GM18526 (cell line): Measurements from ENCODE around the gene PHF10.

Experiments
- POLR2A ChIP-seq: IDR thresholded peaks from 3 replicates; pipeline ENCODE4 v1.6.1; 2011; ENCODE audit not compliant: insufficient read length; ENCODE audit errors: extremely low read depth

PHF10 gene

DNA sequence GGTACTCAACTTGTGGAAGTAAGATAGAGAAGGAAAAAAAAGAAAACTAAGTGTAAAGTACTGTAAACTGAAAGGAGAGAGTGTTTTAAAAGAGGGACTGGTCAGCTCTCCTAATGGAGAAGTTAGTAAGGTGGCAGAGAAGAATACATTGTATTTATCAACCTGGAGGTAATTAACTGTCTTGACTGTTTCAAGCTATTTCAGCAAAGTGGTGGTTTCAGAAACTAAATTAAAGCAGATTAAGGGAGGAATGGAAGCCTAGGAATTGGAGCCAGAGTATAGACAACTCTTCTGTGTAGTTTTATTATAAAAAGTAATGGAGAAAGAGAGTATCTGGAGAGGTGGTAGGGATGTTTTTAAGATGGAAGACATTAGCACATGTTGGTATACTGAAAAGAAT, 2.7 kb upstream of the PHF10 start:
- no peak for TF ChIP-seq POLR2A

DNA sequence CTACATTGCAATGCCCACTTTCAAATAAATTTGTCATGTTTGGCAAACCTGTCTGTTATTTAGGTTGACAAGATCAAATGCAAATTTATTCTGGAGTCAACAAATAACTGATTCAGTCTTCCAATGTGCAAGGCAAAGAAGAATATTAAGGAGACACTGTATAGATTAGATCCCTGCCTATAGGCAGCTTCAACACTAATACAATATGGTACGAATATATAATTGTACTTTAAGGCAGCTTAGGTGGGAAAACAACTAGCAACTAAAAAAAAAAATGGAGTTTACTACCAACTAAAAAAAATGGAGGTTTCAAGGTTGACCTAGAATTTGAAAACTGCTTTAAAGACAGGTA, 1.7 kb upstream of the PHF10 start:
- TF ChIP-seq POLR2A = no peak

DNA sequence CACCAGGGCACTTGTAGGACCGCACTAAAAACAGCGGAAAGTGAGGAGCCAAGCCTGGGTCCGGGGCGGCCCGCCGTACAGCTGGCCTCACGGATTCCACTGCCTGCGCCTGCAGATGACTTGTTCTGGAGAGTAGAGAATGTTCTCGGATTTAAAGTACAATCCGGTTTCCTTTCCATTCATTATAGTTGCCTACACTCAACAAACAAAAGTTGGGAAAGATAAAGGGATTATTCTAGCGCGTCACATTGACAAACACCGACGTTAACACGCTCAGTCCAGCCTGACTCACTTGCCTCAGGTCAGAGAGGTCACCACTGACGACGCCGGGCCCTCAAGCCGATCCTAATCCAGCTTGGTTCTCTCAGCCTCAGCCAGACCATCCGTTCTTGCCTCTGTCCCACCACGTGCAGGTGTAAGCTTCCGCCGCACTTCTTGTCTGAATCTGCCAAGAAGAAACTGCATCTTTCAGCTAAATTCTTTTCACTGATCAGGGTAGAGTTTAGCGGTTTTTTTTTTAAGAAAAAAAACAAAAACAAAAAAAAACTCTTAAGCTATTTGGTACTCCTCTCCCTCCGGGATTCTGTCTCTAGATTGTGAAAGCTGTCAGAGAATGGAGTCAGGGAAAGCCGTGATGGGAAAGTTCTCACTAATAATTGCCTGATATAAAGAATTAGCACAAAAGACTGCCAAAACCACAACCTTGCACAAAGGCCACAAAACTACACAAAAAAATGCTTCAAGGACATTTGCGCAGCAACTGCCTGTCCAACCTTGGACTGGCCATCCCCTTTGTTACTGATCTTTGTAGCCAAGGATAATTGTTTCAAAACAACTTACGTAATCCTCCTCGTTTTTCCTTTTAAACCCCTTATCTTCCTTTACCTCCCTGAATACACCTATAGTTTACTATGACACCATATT, 1.1 kb upstream of the PHF10 start:
- TF ChIP-seq POLR2A = no peak

DNA sequence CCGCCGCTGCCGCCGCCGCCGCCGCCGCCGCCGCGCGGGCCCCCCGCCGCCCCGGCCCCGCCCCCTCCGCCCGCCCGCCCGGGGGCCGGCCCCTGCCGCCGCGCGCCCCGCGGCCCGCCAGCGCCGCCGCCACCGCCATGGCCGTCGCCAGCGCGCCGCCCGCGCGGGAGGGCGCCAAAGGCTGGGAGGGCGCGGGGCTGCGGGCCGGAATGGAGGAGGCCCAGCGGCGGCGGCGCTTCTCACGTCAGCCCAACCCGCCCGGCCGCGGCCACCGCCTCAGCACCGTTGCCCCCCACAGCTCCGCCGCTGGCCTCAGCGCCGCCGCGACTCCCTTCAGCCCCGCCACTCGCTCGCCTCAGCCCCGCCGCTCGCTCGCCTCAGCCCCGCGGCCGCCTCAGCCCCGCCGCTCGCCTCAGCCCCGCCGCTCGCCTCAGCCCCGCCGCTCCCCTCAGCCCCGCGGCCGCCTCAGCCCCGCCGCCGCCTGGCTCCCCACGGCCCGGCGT, 258 bp downstream of the PHF10 start:
- peak; percentile 16 for TF ChIP-seq POLR2A

DNA sequence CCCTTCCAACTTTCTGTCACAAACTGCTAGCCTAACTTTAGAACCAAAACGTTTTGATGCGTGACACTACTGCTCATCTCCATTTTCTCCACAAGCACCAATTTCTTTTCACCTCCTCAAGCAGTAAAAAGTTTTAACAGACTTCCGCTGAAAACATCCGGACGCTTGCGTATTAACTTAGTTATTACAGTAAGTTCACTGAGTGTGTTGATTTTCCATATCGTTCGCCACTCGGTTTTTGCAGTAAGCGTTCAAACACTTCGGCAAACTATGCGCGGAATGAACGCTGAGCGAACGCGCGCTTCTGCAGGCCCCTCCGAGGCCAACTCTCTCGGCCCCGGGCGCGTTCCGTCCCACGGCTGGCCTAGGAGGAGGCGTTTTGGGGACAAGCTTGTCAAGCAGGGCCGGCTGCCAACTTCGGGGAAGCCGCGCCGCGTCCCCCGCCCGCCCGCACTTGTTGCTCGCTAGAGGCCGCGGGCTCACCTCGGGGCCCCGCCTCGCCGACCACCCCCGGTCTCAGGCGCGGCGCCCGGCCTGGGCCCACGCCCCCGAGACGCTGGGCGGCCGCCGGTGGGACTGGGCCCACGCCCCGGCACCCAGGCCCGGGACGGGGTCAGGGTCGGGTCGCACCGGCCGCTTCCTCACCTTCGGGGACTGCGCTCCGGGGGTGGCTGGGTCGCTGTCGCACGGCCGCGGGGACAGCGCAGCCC, 945 bp downstream of the PHF10 start:
- TF ChIP-seq POLR2A = no peak

DNA sequence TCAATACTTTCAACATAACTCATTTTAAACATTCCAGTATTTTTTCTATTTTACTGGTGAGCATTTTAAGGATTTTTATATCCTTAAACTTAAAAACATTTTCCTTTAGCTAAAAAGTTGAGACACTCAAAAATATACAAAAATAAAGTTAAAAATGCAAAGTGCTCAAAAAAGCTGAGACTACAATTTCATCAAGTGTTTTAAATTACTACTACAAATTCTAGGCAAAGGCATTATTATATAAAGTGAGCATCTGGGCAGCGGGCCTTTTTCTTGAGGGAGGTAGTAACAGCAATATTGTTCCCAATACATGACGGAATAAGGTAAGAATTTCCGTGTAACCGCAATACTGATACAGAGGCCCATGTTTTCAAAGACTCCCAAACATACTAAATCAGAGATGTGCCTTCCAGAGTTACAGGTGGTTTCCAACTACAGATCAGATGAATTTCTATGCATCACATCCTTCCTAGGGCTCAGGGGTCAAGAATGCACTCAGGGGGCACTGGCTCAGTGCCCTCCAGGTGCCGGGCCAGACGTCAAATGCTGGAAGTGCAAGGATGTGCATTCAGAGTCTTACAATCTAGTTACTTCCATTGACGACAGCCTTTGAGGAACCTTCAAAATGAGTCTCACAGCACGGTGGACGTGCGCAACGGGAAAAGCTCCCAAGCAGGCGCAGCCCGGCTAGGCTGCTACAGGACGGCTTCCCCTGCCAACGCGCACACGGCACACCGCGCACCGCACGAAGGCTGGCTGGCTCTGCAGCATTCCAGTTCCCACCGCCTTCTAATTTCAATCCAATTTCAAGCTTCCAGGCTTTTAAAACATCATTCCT, 1.7 kb downstream of the PHF10 start:
- no peak for TF ChIP-seq POLR2A

DNA sequence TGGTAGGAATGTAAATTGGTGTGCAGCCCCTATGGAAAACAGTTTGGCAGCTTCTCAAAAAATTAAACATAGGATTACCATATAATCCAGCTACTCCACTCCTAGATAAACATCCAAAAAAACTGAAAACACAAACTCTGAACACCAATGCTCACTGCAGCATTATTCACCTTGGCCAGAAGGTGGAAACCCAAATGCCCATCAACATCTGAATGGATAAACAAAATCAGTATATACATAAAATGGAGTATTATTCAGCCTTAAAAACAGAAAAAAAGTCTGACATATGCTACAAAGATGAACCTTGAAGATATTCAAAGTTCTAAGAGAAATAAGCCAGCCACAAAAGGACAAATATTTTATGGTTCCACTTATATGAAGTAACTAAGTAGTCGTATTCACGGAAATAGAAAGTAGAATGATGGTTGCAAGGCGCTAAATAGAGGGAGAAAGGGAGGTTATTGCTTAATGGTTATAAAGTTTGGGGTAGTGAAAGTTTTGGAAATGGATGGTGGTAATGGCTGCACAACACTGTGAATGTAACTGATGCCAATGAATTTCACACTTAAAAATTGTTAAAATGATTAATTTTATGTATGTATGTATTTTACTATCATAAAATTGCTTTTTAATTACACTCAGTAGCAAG, 4.0 kb downstream of the PHF10 start:
- TF ChIP-seq POLR2A = no peak

DNA sequence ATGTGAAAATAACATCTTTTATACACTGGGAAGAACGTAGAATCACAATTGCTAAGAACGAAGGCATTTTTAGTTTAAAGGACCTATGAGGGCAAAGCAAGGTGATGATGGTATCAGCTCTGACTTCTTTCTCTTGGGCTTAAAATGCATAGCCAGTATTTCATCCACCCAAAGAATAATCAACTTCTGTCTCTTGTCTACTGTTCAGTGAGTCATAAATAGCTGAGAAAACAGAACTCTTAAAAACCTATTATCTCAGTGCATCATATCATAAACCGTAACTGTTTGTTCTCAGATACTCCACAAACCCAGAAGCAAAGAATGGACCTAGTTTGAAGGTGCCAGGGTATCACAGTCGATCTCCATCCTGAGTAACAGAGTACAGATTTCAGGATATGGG, 5.2 kb downstream of the PHF10 start:
- TF ChIP-seq POLR2A = no peak

DNA sequence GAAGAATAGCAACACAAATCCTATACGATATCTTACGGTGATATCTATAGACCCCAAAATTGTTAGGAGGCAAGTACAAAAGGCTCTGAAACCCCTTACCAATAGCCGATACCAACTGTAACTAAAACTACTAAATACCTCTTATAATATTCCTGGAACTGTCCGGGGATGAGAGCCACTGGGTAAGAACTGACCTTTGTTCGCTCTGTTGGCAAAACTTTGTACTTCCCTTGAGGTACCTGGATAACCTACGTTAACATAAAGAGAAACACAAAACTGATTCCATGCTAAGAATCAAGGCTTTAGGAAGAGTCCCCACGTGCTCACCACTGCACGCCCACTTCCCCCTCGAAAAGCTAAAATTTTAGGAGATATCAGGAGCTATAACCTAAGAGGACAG, 9.7 kb downstream of the PHF10 start:
- no peak for TF ChIP-seq POLR2A

DNA sequence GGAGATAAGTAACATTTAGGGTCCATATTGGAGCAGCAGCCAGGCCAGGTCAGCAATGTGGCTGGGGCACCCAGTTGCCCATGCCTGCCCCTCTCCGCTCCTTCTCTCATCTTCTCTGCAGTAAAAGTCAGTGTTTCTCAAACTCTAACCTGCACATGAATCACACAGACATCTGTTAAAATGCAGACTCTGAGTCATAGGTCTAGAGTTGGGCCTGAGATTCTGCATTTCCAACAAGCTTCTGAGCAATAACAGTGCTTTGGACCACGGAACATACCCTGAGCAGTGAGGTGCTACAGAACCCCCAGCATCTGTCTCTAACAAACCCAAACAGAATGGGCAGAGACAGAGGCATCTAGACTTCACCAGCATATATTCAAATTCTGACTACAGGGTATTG, 10.1 kb downstream of the PHF10 start:
- no peak for TF ChIP-seq POLR2A

DNA sequence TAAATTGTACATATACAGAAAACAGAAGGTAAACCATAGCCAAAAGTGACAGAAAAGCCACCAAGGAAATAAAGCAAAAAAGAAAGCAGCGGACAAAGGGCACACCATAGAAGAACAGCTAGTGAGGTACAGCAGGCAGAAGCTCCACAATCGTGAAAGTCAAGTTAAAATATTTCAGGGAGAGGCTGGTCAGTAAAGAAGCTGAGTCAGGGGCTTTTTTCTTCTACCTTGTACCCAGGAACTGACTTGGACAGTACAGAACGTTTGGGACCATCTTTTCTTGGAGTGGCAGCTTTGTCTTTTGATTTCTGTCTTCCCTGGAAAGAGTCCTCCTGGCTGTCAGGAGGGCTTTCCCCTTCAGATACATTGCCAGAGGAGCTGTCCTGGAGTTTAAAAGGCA, 14.3 kb downstream of the PHF10 start:
- no peak for TF ChIP-seq POLR2A

DNA sequence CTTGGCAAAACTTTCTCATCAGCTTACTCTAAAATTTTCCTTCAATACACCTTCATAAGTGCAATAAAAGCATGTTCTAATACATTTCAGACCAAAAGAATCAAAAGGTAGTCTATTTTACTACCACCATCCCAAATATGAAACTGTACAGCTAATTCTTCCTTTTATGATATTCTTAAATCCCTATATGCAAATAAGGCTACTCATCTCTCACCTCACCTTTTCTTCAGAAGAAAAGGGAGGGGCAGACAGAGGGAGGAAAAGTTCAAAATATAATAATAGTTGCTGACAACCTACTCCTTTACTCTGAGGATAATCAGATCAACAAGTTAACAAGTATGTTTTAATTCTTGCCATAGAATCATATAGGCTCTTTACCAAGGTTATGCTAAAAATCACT, 15.0 kb downstream of the PHF10 start:
- no peak for TF ChIP-seq POLR2A

DNA sequence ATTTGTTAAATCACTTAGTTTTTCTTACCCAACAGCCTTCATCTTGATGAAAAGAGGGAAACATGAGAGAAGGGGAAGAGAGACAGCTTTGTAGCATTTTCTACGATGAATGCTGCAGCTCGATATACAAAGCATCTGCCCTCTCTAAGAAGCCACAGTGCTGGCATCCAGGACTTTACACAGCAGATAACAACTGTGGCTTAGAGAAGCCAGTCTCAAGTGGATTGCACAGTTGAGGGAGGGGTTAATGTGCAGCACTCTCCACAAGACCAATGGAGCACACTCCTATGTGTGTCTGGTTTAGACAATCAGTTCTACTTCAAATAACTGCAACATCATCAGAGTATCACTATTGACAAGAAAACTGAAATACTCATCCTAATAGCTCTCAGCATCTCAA, 16.5 kb downstream of the PHF10 start:
- no peak for TF ChIP-seq POLR2A

DNA sequence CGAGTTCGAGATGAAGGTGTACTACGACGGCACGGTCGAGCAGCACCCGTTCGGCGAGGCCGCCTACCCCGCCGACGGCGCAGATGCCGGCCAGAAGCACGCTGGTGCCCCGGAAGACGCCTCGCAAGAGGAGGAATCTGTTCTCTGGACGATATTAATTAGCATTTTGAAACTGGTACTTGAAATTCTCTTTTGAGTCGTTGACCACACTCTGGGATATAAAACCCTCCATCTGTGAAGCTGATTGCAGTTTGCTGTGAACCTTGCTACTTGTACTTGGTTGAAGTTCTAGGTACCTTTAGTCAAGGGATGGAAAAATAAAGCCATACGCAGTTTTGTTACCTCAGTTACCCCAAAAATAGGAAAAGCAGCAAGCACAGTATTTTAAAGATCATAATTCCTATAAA, 21.5 kb downstream of the PHF10 start:
- no peak for TF ChIP-seq POLR2A
